OCI-LY7 (cell line): ENCODE results near the gene RDH13. TPM values are rescaled to one million over a fixed set of nuclear protein-coding genes. Genes with fewer than 3 reads are reported as not detected.
"Not testable (repeated sequence)": the region's sequence is repeated elsewhere in the genome, so short reads cannot be mapped to it uniquely, and the experiment has no call there.

Experiments used
- BruUV-seq: library from RNA; stranded (reverse); fragments of 400-500 nt; replicated peaks from 2 replicates; lab custom pipeline; 2021; lab: Mats Ljungman, UMichigan
- CTCF ChIA-PET: fragments of 300-600 bp; sonication (Branson Sonifier 250); formaldehyde crosslinking; loops from one replicate; lab custom pipeline; 2022; ENCODE audit warnings: antibody characterized with exemption; ENCODE audit not compliant: unreplicated experiment; lab: Charles Lee
- POLR2A ChIA-PET: fragments of 300-600 bp; sonication (Branson Sonifier 250); formaldehyde crosslinking; loops from one replicate; lab custom pipeline; 2022; ENCODE audit warnings: antibody characterized with exemption; lab: Charles Lee
- DNase-seq: peaks from one replicate; pipeline ENCODE4 v3.0.0-alpha.2; 2015; ENCODE audit warnings: low spot score
- H2AFZ ChIP-seq: fragments of 200-600 bp; sonication (generic), shearing (Covaris generic); 2 replicates; pipeline ENCODE4 v1.6.1; 2014; ENCODE audit warnings: mild to moderate bottlenecking, antibody characterized with exemption, low read length, moderate library complexity
- H3K27ac ChIP-seq: fragments of 200-600 bp; sonication (generic); 2 replicates; pipeline ENCODE4 v1.5.1; 2014; ENCODE audit warnings: mixed run types, low read depth, mild to moderate bottlenecking, moderate library complexity, low read length, inconsistent platforms; ENCODE audit not compliant: poor library complexity, severe bottlenecking
- H3K36me3 ChIP-seq: fragments of 200-600 bp; sonication (generic); 2 replicates; pipeline ENCODE4 v1.6.1; 2014; ENCODE audit warnings: mild to moderate bottlenecking, antibody characterized with exemption, low read length, moderate library complexity, mixed read lengths; ENCODE audit not compliant: insufficient read depth
- H3K4me1 ChIP-seq: fragments of 200-600 bp; sonication (generic); 2 replicates; pipeline ENCODE4 v1.5.1; 2014; ENCODE audit warnings: mild to moderate bottlenecking, low read length; ENCODE audit not compliant: insufficient read depth, poor library complexity, severe bottlenecking
- H3K4me2 ChIP-seq: fragments of 200-600 bp; sonication (generic); 2 replicates; pipeline ENCODE4 v1.6.1; 2014; ENCODE audit warnings: mild to moderate bottlenecking, low read length
- H3K4me3 ChIP-seq: fragments of 200-600 bp; sonication (generic); 2 replicates; pipeline ENCODE4 v1.5.1; 2014; ENCODE audit warnings: mild to moderate bottlenecking, low read depth, low read length; ENCODE audit not compliant: poor library complexity, severe bottlenecking
- H3K79me2 ChIP-seq: fragments of 200-600 bp; sonication (generic); 2 replicates; pipeline ENCODE4 v1.6.1; 2016; ENCODE audit warnings: low read depth, mild to moderate bottlenecking, low read length, moderate library complexity, mixed read lengths; ENCODE audit not compliant: insufficient read depth
- H3K9me2 ChIP-seq: fragments of 200-600 bp; sonication (generic); 2 replicates; pipeline ENCODE4 v1.6.1; 2016; ENCODE audit warnings: mild to moderate bottlenecking, low read length, mixed read lengths; ENCODE audit not compliant: insufficient read depth
- H3K9me3 ChIP-seq: fragments of 200-600 bp; sonication (generic); 2 replicates; pipeline ENCODE4 v1.6.1; 2014; ENCODE audit warnings: mild to moderate bottlenecking, mixed run types, low read length, mixed read lengths
- H4K20me1 ChIP-seq: fragments of 200-600 bp; sonication (generic); 2 replicates; pipeline ENCODE4 v1.6.1; 2014; ENCODE audit warnings: mild to moderate bottlenecking, antibody characterized with exemption, low read length, moderate library complexity, mixed read lengths; ENCODE audit not compliant: insufficient read depth
- CTCF ChIP-seq: fragments of 200-600 bp; sonication (generic); conservative IDR thresholded peaks from 2 replicates; pipeline ENCODE4 v1.5.1; 2014; ENCODE audit warnings: mild to moderate bottlenecking, antibody characterized with exemption, low read length, moderate library complexity, mixed read lengths
- EZH2phosphoT487 ChIP-seq: fragments of 200-600 bp; sonication (generic); IDR thresholded peaks from 2 replicates; pipeline ENCODE4 v1.6.1; 2018; ENCODE audit warnings: low read depth, borderline replicate concordance, mild to moderate bottlenecking, mixed run types, antibody characterized with exemption, low read length, moderate library complexity, mixed read lengths
- intact Hi-C: fragments of 100-400 bp; cut with micrococcal nuclease; formaldehyde crosslinking; loops from one replicate; pipeline ENCODE4 v1.10.0; 2022; ENCODE audit not compliant: unreplicated experiment
- total RNA-seq, 2 experiments: library from RNA; depleted of rRNA in 1 of 2; stranded (reverse); fragments of >200 nt in 1 of 2; shearing (Covaris generic) in 1 of 2; gene quantifications; 2 replicates each; pipeline ENCODE4 v1.2.3, GENCODE V29; 2014 to 2022

The RDH13 gene
- total RNA-seq, 2 experiments from 2014 or later: 19.5 to 23.1 TPM

- Histone ChIP-seq H3K4me3 (no peak overlapping the region), H3K9me3 (no peaks in the 10 kb centered on the region), H3K9me2 (no peaks in the 10 kb centered on the region), H3K4me1 (no peaks in the 10 kb centered on the region), H3K79me2 (0 out of 2 replicates have a peak, but pooled peaks cover 2% of the 10 kb centered on the region), H4K20me1 (no peaks in the 10 kb centered on the region), H3K36me3 (no peaks in the 10 kb centered on the region; the same call in 1 of the 2 replicates), H3K27ac (no peak overlapping the region), H2AFZ (no peak overlapping the region), H3K4me2 (no peak overlapping the region)
- TF ChIP-seq CTCF (no peak), EZH2phosphoT487 (no peak)
- intact Hi-C loops: no loop called here
- DNase-seq: no peak
- ChIA-PET POLR2A (interaction anchor here (0.7 kb wide), 1 partner anchor 87 kb away, joined by 3 read pairs; no protein-coding TSS in a partner anchor), CTCF (no interaction called here)
- BruUV-seq: no TSS peak
Observed at GRCh38 chr19:55012306-55012705, 50.6 kb downstream of the RDH13 start.

- H3K4me3 ChIP-seq, H3K9me3 ChIP-seq, H2AFZ ChIP-seq, H3K27ac ChIP-seq, BruUV-seq, intact Hi-C loops, DNase-seq, H3K4me1 ChIP-seq, POLR2A ChIA-PET, H3K36me3 ChIP-seq, CTCF ChIA-PET, H3K4me2 ChIP-seq, H4K20me1 ChIP-seq, H3K79me2 ChIP-seq, H3K9me2 ChIP-seq: not testable (repeated sequence)
Observed at GRCh38 chr19:55010561-55010960, 52.4 kb downstream of the RDH13 start.

GRCh38 chr19:55008781-55009180 lies 54.2 kb downstream of the RDH13 start:
- intact Hi-C loops: loop anchor here (5.0 kb wide), 1 partner anchor 76 kb away; no protein-coding TSS in a partner anchor
- BruUV-seq, CTCF ChIA-PET: not testable (repeated sequence)

GRCh38 chr19:55008189-55008588 lies 54.8 kb downstream of the RDH13 start:
- POLR2A ChIA-PET, H4K20me1 ChIP-seq, H2AFZ ChIP-seq, BruUV-seq, H3K79me2 ChIP-seq, H3K4me2 ChIP-seq, H3K36me3 ChIP-seq, H3K9me2 ChIP-seq, H3K9me3 ChIP-seq, H3K4me3 ChIP-seq, H3K27ac ChIP-seq, DNase-seq, CTCF ChIA-PET: not testable (repeated sequence)
- H3K4me1 ChIP-seq: peaks cover 12% of the 10 kb centered on the region
- intact Hi-C loops: loop anchor here (5.0 kb wide), 1 partner anchor 76 kb away; no protein-coding TSS in a partner anchor

More at GRCh38 chr19:55008781-55009180, 54.2 kb downstream of the RDH13 start:
- H3K4me3 ChIP-seq, H4K20me1 ChIP-seq, H3K79me2 ChIP-seq, H3K36me3 ChIP-seq, H3K27ac ChIP-seq, H2AFZ ChIP-seq, H3K9me2 ChIP-seq, H3K4me2 ChIP-seq, DNase-seq, H3K9me3 ChIP-seq, POLR2A ChIA-PET: not testable (repeated sequence)
- H3K4me1 ChIP-seq: peaks cover 12% of the 10 kb centered on the region

- H2AFZ ChIP-seq, H3K27ac ChIP-seq, H3K9me2 ChIP-seq, POLR2A ChIA-PET, CTCF ChIA-PET, BruUV-seq, H3K4me3 ChIP-seq, DNase-seq, H3K9me3 ChIP-seq, H3K36me3 ChIP-seq, H3K79me2 ChIP-seq, H4K20me1 ChIP-seq: not testable (repeated sequence)
- H3K4me2 ChIP-seq: 0 out of 2 replicates have a peak overlapping the region, but pooled peaks have one; percentile 5
- intact Hi-C loops: loop anchor here (5.0 kb wide), 1 partner anchor 75 kb away; no protein-coding TSS in a partner anchor
- H3K4me1 ChIP-seq: peaks cover 12% of the 10 kb centered on the region
Observed at GRCh38 chr19:55007537-55007936, 55.4 kb downstream of the RDH13 start.

- H3K9me3 ChIP-seq, H2AFZ ChIP-seq, DNase-seq, CTCF ChIA-PET, H3K27ac ChIP-seq, BruUV-seq, H3K36me3 ChIP-seq, H3K79me2 ChIP-seq, H3K9me2 ChIP-seq, H4K20me1 ChIP-seq: not testable (repeated sequence)
- Histone ChIP-seq H3K4me1 (peaks cover 12% of the 10 kb centered on the region), H3K4me2 (peak overlapping the region; percentile 74), H3K4me3 (peak overlapping the region; percentile 75)
- POLR2A ChIA-PET: interaction anchor here (0.6 kb wide), 1 partner anchor 114 kb away, joined by 5 read pairs; no protein-coding TSS in a partner anchor
- intact Hi-C loops: loop anchor here (5.0 kb wide), 1 partner anchor 74 kb away; no protein-coding TSS in a partner anchor
Observed at GRCh38 chr19:55006795-55007194, 56.2 kb downstream of the RDH13 start.
